GM12891 (cell line): Measurements from ENCODE around the gene PRKCE.

Experiments used
- POLR2A ChIP-seq: IDR thresholded peaks from 2 replicates; pipeline ENCODE4 v1.6.1; 2011; ENCODE audit warnings: low read depth, low read length, control low read depth
- POLR2AphosphoS5 ChIP-seq: IDR thresholded peaks from 2 replicates; pipeline ENCODE4 v1.6.1; 2011; ENCODE audit warnings: low read depth, low read length, control low read depth
- POU2F2 ChIP-seq: IDR thresholded peaks from 2 replicates; pipeline ENCODE4 v1.6.1; 2011; ENCODE audit warnings: low read depth, mild to moderate bottlenecking, control low read depth, low read length, moderate library complexity
- SPI1 ChIP-seq: IDR thresholded peaks from 2 replicates; pipeline ENCODE4 v1.6.1; 2011; ENCODE audit warnings: low read depth, low read length, control low read depth
- TAF1 ChIP-seq: IDR thresholded peaks from 2 replicates; pipeline ENCODE4 v1.6.1; 2011; ENCODE audit warnings: low read depth, low read length, control low read depth

DNA sequence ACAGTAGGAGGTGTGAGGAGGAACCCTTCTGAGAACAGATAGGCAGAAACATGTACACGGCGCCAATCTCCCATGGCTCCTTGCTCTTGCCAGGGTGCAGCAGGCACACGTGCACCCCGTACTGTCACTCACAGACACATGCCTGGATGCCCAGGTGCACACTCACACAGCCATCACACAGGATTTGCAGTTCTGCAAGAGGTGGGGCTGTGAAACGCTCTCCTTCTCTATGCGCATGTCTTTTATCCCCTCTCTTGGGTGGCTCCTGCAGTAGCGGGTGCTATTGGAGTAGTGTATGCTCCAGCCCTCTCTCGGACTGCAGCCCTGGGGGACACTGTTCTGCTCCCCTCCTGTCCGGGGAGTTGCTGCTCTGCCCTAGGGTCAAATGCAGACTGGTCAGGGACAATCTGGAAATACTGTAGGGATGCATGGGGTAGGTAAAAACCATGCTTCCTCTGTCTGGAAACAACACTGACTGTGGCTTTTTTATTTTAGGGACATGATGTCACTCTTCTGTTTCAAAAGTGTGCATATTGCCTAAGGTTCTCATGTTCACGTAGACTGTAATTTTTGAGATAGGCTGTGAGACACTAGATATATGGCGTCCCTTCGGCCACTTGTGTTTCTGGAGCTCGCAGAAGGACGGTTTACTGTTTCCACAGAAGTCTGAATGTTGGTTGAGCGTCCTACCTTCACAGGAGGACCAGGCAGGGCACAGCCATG lies 118.5 kb downstream of the PRKCE start:
- TF ChIP-seq POLR2A (no peak), POLR2AphosphoS5 (no peak), TAF1 (no peak), SPI1 (no peak), POU2F2 (no peak)
